Effector CD4-positive, alpha-beta T cell (primary cell): Measurements from ENCODE around the gene NHLRC3.
"Not testable (repeated sequence)": the region's sequence is repeated elsewhere in the genome, so short reads cannot be mapped to it uniquely, and the experiment has no call there.

Experiments
- DNase-seq: peaks from one replicate; pipeline ENCODE4 v3.0.0-alpha.2; 2020
- total RNA-seq: gene quantifications from one replicate; lab custom pipeline; 2026; lab: John Stamatoyannopoulos, UW

Gene NHLRC3
- total RNA-seq = 20.5 reads per million, percentile 47 among the genes with 10 or more reads in this experiment

- DNase-seq = peak; percentile 72
These were observed at the start of gene NHLRC3, which contains the start of gene PROSER1 for GRCh38 chr13:39037880-39038568. NHLRC3 (plus strand) TSS chr13:39038456; CDS start chr13:39038640, 184 bp downstream. PROSER1 (minus strand) TSS chr13:39038089; CDS start chr13:39037242, 847 bp downstream.

GRCh38 chr13:38990693-38991092, 47.6 kb upstream of the NHLRC3 start, which contains the start of gene STOML3:
STOML3 (minus strand) TSS chr13:38990831; CDS start chr13:38990721, 110 bp downstream.
- no peak for DNase-seq

- no peak for DNase-seq
These were observed 44.9 kb upstream of the NHLRC3 start for GRCh38 chr13:38993381-38993780.

GRCh38 chr13:38998739-38999138, 39.5 kb upstream of the NHLRC3 start:
- no peak for DNase-seq

GRCh38 chr13:39006371-39007111, 31.7 kb upstream of the NHLRC3 start:
- DNase-seq = not testable (repeated sequence)

- DNase-seq = no peak
These were observed 25.6 kb upstream of the NHLRC3 start for GRCh38 chr13:39012608-39013007.

- DNase-seq = no peak
These were observed 24.8 kb upstream of the NHLRC3 start for GRCh38 chr13:39013462-39013861.

GRCh38 chr13:39016087-39016486, 22.2 kb upstream of the NHLRC3 start:
- no peak for DNase-seq

- no peak for DNase-seq
These were observed 21.5 kb upstream of the NHLRC3 start for GRCh38 chr13:39016787-39017186.

- no peak for DNase-seq
These were observed 17.3 kb upstream of the NHLRC3 start for GRCh38 chr13:39020853-39021462.

- no peak for DNase-seq
These were observed 14.9 kb upstream of the NHLRC3 start for GRCh38 chr13:39023316-39023715.

- no peak for DNase-seq
These were observed 14.5 kb upstream of the NHLRC3 start for GRCh38 chr13:39023761-39024160.

GRCh38 chr13:39025433-39025839, 12.8 kb upstream of the NHLRC3 start:
- DNase-seq = no peak

GRCh38 chr13:39032150-39032549, 6.1 kb upstream of the NHLRC3 start:
- no peak for DNase-seq

- no peak for DNase-seq
These were observed 4.2 kb upstream of the NHLRC3 start for GRCh38 chr13:39034085-39034484.

GRCh38 chr13:39035204-39035603, 3.1 kb upstream of the NHLRC3 start:
- no peak for DNase-seq

GRCh38 chr13:39035799-39036198, 2.5 kb upstream of the NHLRC3 start:
- DNase-seq = no peak

- no peak for DNase-seq
These were observed 2.0 kb upstream of the NHLRC3 start for GRCh38 chr13:39036212-39036611.

- DNase-seq = no peak
These were observed 811 bp upstream of the NHLRC3 start for GRCh38 chr13:39037410-39037879.

- peak; percentile 25 for DNase-seq
These were observed 344 bp downstream of the NHLRC3 start for GRCh38 chr13:39038569-39039030.

GRCh38 chr13:39039041-39039440, 785 bp downstream of the NHLRC3 start:
- DNase-seq = no peak

GRCh38 chr13:39040206-39040605, 1.9 kb downstream of the NHLRC3 start:
- no peak for DNase-seq

GRCh38 chr13:39044536-39044935, 6.3 kb downstream of the NHLRC3 start:
- no peak for DNase-seq
